Neural progenitor cell (in vitro differentiated cells): ENCODE results near the gene YKT6. TPM values are rescaled to one million over a fixed set of nuclear protein-coding genes. Genes with fewer than 3 reads are reported as not detected.

Experiments
- DNase-seq: peaks from one replicate; pipeline ENCODE4 v3.0.0-alpha.2; 2016; ENCODE audit warnings: low spot score
- H2AFZ ChIP-seq: fragments of 200-600 bp; sonication (generic); replicated peaks from 2 replicates; pipeline ENCODE4 v1.6.1; 2016; ENCODE audit warnings: antibody characterized with exemption
- H3F3A ChIP-seq: fragments of 200-600 bp; sonication (generic); 2 replicates; pipeline ENCODE4 v1.6.1; 2016; ENCODE audit warnings: antibody characterized with exemption, low read depth
- H3K27ac ChIP-seq: fragments of 200-600 bp; sonication (generic); 2 replicates; pipeline ENCODE4 v1.5.1; 2016; ENCODE audit warnings: mild to moderate bottlenecking
- H3K27me3 ChIP-seq: fragments of 200-600 bp; sonication (generic); 2 replicates; pipeline ENCODE4 v1.6.1; 2016; ENCODE audit warnings: mild to moderate bottlenecking, moderate library complexity
- H3K36me3 ChIP-seq: fragments of 200-600 bp; sonication (generic); 2 replicates; pipeline ENCODE4 v1.5.1; 2016
- H3K4me1 ChIP-seq: fragments of 200-600 bp; sonication (generic); 2 replicates; pipeline ENCODE4 v1.6.1; 2016; ENCODE audit warnings: mixed run types
- H3K4me2 ChIP-seq: fragments of 200-600 bp; sonication (generic); 2 replicates; pipeline ENCODE4 v1.6.1; 2016
- H3K4me3 ChIP-seq: fragments of 200-600 bp; sonication (generic); 2 replicates; pipeline ENCODE4 v1.5.1; 2016
- H3K79me2 ChIP-seq: fragments of 200-600 bp; sonication (generic); 2 replicates; pipeline ENCODE4 v1.6.1; 2016; ENCODE audit warnings: low read depth
- H3K9ac ChIP-seq: fragments of 200-600 bp; sonication (generic); 2 replicates; pipeline ENCODE4 v1.6.1; 2016
- H3K9me3 ChIP-seq: fragments of 200-600 bp; sonication (generic); 2 replicates; pipeline ENCODE4 v1.5.1; 2016; ENCODE audit warnings: low read depth
- H4K20me1 ChIP-seq: fragments of 200-600 bp; sonication (generic); 2 replicates; pipeline ENCODE4 v1.6.1; 2016; ENCODE audit warnings: low read depth
- H3K27ac Mint-ChIP-seq: 3 replicates; pipeline ENCODE4 v1.8.0; 2021; ENCODE audit warnings: mixed read lengths
- H3K27me3 Mint-ChIP-seq: 2 replicates; pipeline ENCODE4 v1.8.0; 2022; ENCODE audit warnings: low read depth, mild to moderate bottlenecking, inconsistent platforms, moderate library complexity, mixed read lengths; ENCODE audit not compliant: insufficient read depth
- H3K36me3 Mint-ChIP-seq: 3 replicates; pipeline ENCODE4 v1.8.0; 2021; ENCODE audit warnings: mixed read lengths
- H3K4me1 Mint-ChIP-seq: 3 replicates; pipeline ENCODE4 v1.8.0; 2021; ENCODE audit warnings: mixed read lengths
- H3K4me3 Mint-ChIP-seq: 3 replicates; pipeline ENCODE4 v1.8.0; 2021; ENCODE audit warnings: mild to moderate bottlenecking, moderate library complexity, mixed read lengths
- H3K9me3 Mint-ChIP-seq: 3 replicates; pipeline ENCODE4 v1.8.0; 2020; ENCODE audit warnings: mixed read lengths
- CTCF ChIP-seq: fragments of 200-600 bp; sonication (generic); IDR thresholded peaks from 2 replicates; pipeline ENCODE4 v1.5.1; 2017; ENCODE audit warnings: antibody characterized with exemption, mild to moderate bottlenecking
- EZH2 ChIP-seq: fragments of 200-600 bp; sonication (generic); IDR thresholded peaks from 2 replicates; pipeline ENCODE4 v1.6.1; 2017; ENCODE audit warnings: antibody characterized with exemption, mild to moderate bottlenecking, moderate library complexity
- EZH2phosphoT487 ChIP-seq: fragments of 200-600 bp; sonication (generic); IDR thresholded peaks from 2 replicates; pipeline ENCODE4 v1.6.1; 2017; ENCODE audit warnings: antibody characterized with exemption
- total RNA-seq: library from RNA; depleted of rRNA; stranded (reverse); fragments of >200 nt; gene quantifications from 2 replicates; pipeline ENCODE4 v1.2.3, GENCODE V29; 2015; ENCODE audit warnings: low replicate concordance

The YKT6 gene
- total RNA-seq, 1 donor from 2014 or later: 43.8 TPM

- peaks cover 11% of the 10 kb centered on the region for H3K4me1 Mint-ChIP-seq
- no peak overlapping the region for H3K27ac Mint-ChIP-seq
- H3K4me1 ChIP-seq: peaks cover 12% of the 10 kb centered on the region
- TF ChIP-seq EZH2: no peak
- no peak for TF ChIP-seq EZH2phosphoT487
- no peak for TF ChIP-seq CTCF
- H3K4me2 ChIP-seq: no peak overlapping the region
- H3K27me3 ChIP-seq: no peaks in the 10 kb centered on the region
- no peak overlapping the region for H3K9ac ChIP-seq
- H4K20me1 ChIP-seq: no peaks in the 10 kb centered on the region
- no peaks in the 10 kb centered on the region for H3K36me3 Mint-ChIP-seq
- H3K4me3 Mint-ChIP-seq: no peak overlapping the region
- no peak overlapping the region for H2AFZ ChIP-seq
- no peaks in the 10 kb centered on the region for H3F3A ChIP-seq
- no peaks in the 10 kb centered on the region for H3K9me3 Mint-ChIP-seq
- H3K4me3 ChIP-seq: no peak overlapping the region
- no peaks in the 10 kb centered on the region for H3K36me3 ChIP-seq
- H3K27ac ChIP-seq: no peak overlapping the region
- DNase-seq: no peak
- no peaks in the 10 kb centered on the region for H3K79me2 ChIP-seq
- no peaks in the 10 kb centered on the region for H3K9me3 ChIP-seq
- peaks cover 4% of the 10 kb centered on the region for H3K27me3 Mint-ChIP-seq
These were observed 28.0 kb downstream of the YKT6 start for GRCh38 chr7:44228571-44229350.

- H3K9me3 Mint-ChIP-seq: no peaks in the 10 kb centered on the region
- Histone ChIP-seq H3K4me2 (no peak overlapping the region), H4K20me1 (no peaks in the 10 kb centered on the region), H3K4me1 (peaks cover 3% of the 10 kb centered on the region), H3K79me2 (no peaks in the 10 kb centered on the region), H3F3A (no peaks in the 10 kb centered on the region), H3K27me3 (no peaks in the 10 kb centered on the region), H3K4me3 (no peak overlapping the region), H2AFZ (no peak overlapping the region), H3K36me3 (no peaks in the 10 kb centered on the region), H3K27ac (no peak overlapping the region), H3K9me3 (no peaks in the 10 kb centered on the region), H3K9ac (no peak overlapping the region)
- H3K27ac Mint-ChIP-seq: no peak overlapping the region
- peaks cover 3% of the 10 kb centered on the region for H3K4me1 Mint-ChIP-seq
- no peak for DNase-seq
- no peak overlapping the region for H3K4me3 Mint-ChIP-seq
- peaks cover 4% of the 10 kb centered on the region for H3K27me3 Mint-ChIP-seq
- TF ChIP-seq CTCF: no peak
- H3K36me3 Mint-ChIP-seq: no peaks in the 10 kb centered on the region
These were observed 28.8 kb downstream of the YKT6 start for GRCh38 chr7:44229546-44230105.

GRCh38 chr7:44230286-44230685 lies 29.5 kb downstream of the YKT6 start:
- H3K9me3 Mint-ChIP-seq: no peaks in the 10 kb centered on the region
- H3K36me3 Mint-ChIP-seq: no peaks in the 10 kb centered on the region
- H3K4me1 ChIP-seq: no peaks in the 10 kb centered on the region
- H3K79me2 ChIP-seq: no peaks in the 10 kb centered on the region
- H2AFZ ChIP-seq: no peak overlapping the region
- no peaks in the 10 kb centered on the region for H4K20me1 ChIP-seq
- no peak overlapping the region for H3K27ac Mint-ChIP-seq
- DNase-seq: no peak
- H3K36me3 ChIP-seq: no peaks in the 10 kb centered on the region
- no peak overlapping the region for H3K4me3 Mint-ChIP-seq
- no peak overlapping the region for H3K4me2 ChIP-seq
- no peak overlapping the region for H3K27ac ChIP-seq
- no peak overlapping the region for H3K9ac ChIP-seq
- H3F3A ChIP-seq: no peaks in the 10 kb centered on the region
- no peak for TF ChIP-seq EZH2
- TF ChIP-seq CTCF: no peak
- no peak for TF ChIP-seq EZH2phosphoT487
- no peak overlapping the region for H3K4me3 ChIP-seq
- no peaks in the 10 kb centered on the region for H3K27me3 ChIP-seq
- H3K9me3 ChIP-seq: no peaks in the 10 kb centered on the region
- H3K27me3 Mint-ChIP-seq: peaks cover 4% of the 10 kb centered on the region
- H3K4me1 Mint-ChIP-seq: peaks cover 3% of the 10 kb centered on the region
